Measurements from ENCODE around the gene PKIG. TPM values are rescaled to one million over a fixed set of nuclear protein-coding genes. Genes with fewer than 3 reads are reported as not detected.

PKIG gene
- total and polyA plus RNA-seq, 9 of the 15 experiments (the other 6 are each of a cell fraction or from before 2014, with no cell fraction given) = 0.13 to 7.0 (median 4.7) TPM

DNA sequence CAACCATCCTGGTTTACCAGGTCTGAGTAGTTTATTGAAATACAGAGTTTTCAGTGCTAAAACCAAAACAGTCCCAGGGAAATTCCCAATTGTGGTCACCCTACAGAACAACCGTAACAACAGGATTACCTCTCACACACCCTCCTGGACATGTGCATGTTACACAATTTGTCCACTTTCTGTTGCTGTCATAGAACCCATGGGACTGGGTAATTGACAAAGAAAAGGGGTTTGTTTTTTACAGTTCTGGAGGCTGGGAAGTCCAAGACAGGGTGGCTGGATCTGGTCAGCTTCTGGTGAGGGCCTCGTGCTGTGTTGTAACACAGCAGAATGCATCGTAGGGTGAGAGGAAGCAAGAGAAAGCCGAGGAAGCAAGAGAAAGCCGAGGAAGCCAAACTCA, 78.2 kb downstream of the PKIG start:
- peaks cover 4 to 21% of the 10 kb centered on the region in 2 experiments; a peak in 4 of 5 replicates for H3K27me3 ChIP-seq (ENCODE audit: control insufficient read depth in 2 of 2, insufficient read depth in 2 of 2, low read length in 2 of 2)
- DNase-seq (ENCODE audit: extremely low read depth in 1 of 4, low spot score in 3 of 4) (no peak), ATAC-seq (no peak), FAIRE-seq (no peak)
- H3K9ac ChIP-seq (ENCODE audit: insufficient read depth in 1 of 2, low read depth in 2 of 2, low read length in 2 of 2) = no peak overlapping the region
- no peaks in the 10 kb centered on the region for H3K4me1 ChIP-seq (replicated peaks in 1 of 2; ENCODE audit: control insufficient read depth in 2 of 2, insufficient read depth in 2 of 2, low read length in 2 of 2)
- no peaks in the 10 kb centered on the region for H3K9me1 ChIP-seq (ENCODE audit: control insufficient read depth, insufficient read depth, low read length)
- H4K20me1 ChIP-seq (replicated peaks; ENCODE audit: control insufficient read depth, insufficient read depth, low read length) = no peaks in the 10 kb centered on the region
- BruUV-seq (replicated peaks) = no TSS peak
- in situ Hi-C loops (cut with MboI) (no loop called here), intact Hi-C loops (cut with micrococcal nuclease) (no loop called here)
- ChIA-PET POLR2A (no interaction called here), CTCF (ENCODE audit: low intra/inter-chr PET ratio) (no interaction called here)
- no peak overlapping the region for H3K4me3 ChIP-seq
- H2AFZ ChIP-seq (ENCODE audit: low read depth, low read length) = no peak overlapping the region
- H3K36me3 ChIP-seq (ENCODE audit: control insufficient read depth, insufficient read depth, low read length) = no peaks in the 10 kb centered on the region
- no peaks in the 10 kb centered on the region for H3K9me3 ChIP-seq (replicated peaks; ENCODE audit: control insufficient read depth, insufficient read depth, low read depth, low read length)
- 12% methylated on average over 5 of the region's 5 CpGs for WGBS (ENCODE audit: insufficient coverage, low coverage, missing lambda C conversion rate)
- no peak overlapping the region for H3K27ac ChIP-seq (ENCODE audit: extremely low read depth, low read depth, low read length)
- no peak overlapping the region for H3K4me2 ChIP-seq (ENCODE audit: insufficient read depth, low read length)
- no peaks in the 10 kb centered on the region for H3K79me2 ChIP-seq (ENCODE audit: control insufficient read depth, insufficient read depth, low read length)
- TF ChIP-seq RHOXF2B (CRISPR knock-in tag; conservative IDR thresholded peaks at IDR 0.05) (no peak), BRF1 (IDR thresholded peaks at IDR 0.05; ENCODE audit: borderline replicate concordance, extremely low read depth, insufficient read length) (no peak), MTA3 (IDR thresholded peaks at IDR 0.05; ENCODE audit: borderline replicate concordance) (no peak), TAL1 (IDR thresholded peaks at IDR 0.05) (no peak), MAFG (tag; conservative IDR thresholded peaks at IDR 0.05) (no peak), TBL1XR1 (IDR thresholded peaks at IDR 0.05; ENCODE audit: low read length in 2 of 2) (no peak), SMARCA5 (IDR thresholded peaks at IDR 0.05) (no peak), NRF1 (conservative IDR thresholded peaks at IDR 0.05 in 1 of 2, IDR thresholded peaks at IDR 0.05 in 1 of 2) (no peak), ZNF239 (CRISPR knock-in tag; IDR thresholded peaks at IDR 0.05) (no peak), ARNT (IDR thresholded peaks at IDR 0.05) (no peak), DDX20 (tag; IDR thresholded peaks at IDR 0.05; ENCODE audit: low read depth) (no peak)
- TF ChIP-seq, protein P1, sequence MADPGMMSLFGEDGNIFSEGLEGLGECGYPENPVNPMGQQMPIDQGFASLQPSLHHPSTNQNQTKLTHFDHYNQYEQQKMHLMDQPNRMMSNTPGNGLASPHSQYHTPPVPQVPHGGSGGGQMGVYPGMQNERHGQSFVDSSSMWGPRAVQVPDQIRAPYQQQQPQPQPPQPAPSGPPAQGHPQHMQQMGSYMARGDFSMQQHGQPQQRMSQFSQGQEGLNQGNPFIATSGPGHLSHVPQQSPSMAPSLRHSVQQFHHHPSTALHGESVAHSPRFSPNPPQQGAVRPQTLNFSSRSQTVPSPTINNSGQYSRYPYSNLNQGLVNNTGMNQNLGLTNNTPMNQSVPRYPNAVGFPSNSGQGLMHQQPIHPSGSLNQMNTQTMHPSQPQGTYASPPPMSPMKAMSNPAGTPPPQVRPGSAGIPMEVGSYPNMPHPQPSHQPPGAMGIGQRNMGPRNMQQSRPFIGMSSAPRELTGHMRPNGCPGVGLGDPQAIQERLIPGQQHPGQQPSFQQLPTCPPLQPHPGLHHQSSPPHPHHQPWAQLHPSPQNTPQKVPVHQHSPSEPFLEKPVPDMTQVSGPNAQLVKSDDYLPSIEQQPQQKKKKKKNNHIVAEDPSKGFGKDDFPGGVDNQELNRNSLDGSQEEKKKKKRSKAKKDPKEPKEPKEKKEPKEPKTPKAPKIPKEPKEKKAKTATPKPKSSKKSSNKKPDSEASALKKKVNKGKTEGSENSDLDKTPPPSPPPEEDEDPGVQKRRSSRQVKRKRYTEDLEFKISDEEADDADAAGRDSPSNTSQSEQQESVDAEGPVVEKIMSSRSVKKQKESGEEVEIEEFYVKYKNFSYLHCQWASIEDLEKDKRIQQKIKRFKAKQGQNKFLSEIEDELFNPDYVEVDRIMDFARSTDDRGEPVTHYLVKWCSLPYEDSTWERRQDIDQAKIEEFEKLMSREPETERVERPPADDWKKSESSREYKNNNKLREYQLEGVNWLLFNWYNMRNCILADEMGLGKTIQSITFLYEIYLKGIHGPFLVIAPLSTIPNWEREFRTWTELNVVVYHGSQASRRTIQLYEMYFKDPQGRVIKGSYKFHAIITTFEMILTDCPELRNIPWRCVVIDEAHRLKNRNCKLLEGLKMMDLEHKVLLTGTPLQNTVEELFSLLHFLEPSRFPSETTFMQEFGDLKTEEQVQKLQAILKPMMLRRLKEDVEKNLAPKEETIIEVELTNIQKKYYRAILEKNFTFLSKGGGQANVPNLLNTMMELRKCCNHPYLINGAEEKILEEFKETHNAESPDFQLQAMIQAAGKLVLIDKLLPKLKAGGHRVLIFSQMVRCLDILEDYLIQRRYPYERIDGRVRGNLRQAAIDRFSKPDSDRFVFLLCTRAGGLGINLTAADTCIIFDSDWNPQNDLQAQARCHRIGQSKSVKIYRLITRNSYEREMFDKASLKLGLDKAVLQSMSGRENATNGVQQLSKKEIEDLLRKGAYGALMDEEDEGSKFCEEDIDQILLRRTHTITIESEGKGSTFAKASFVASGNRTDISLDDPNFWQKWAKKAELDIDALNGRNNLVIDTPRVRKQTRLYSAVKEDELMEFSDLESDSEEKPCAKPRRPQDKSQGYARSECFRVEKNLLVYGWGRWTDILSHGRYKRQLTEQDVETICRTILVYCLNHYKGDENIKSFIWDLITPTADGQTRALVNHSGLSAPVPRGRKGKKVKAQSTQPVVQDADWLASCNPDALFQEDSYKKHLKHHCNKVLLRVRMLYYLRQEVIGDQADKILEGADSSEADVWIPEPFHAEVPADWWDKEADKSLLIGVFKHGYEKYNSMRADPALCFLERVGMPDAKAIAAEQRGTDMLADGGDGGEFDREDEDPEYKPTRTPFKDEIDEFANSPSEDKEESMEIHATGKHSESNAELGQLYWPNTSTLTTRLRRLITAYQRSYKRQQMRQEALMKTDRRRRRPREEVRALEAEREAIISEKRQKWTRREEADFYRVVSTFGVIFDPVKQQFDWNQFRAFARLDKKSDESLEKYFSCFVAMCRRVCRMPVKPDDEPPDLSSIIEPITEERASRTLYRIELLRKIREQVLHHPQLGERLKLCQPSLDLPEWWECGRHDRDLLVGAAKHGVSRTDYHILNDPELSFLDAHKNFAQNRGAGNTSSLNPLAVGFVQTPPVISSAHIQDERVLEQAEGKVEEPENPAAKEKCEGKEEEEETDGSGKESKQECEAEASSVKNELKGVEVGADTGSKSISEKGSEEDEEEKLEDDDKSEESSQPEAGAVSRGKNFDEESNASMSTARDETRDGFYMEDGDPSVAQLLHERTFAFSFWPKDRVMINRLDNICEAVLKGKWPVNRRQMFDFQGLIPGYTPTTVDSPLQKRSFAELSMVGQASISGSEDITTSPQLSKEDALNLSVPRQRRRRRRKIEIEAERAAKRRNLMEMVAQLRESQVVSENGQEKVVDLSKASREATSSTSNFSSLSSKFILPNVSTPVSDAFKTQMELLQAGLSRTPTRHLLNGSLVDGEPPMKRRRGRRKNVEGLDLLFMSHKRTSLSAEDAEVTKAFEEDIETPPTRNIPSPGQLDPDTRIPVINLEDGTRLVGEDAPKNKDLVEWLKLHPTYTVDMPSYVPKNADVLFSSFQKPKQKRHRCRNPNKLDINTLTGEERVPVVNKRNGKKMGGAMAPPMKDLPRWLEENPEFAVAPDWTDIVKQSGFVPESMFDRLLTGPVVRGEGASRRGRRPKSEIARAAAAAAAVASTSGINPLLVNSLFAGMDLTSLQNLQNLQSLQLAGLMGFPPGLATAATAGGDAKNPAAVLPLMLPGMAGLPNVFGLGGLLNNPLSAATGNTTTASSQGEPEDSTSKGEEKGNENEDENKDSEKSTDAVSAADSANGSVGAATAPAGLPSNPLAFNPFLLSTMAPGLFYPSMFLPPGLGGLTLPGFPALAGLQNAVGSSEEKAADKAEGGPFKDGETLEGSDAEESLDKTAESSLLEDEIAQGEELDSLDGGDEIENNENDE (IDR thresholded peaks at IDR 0.05; ENCODE audit: low read depth, low read length) = no peak

Measured in K562 (cell line).